SH-SY5Y (cell line): ENCODE measurements around the gene RPS6KA2.

Experiments
- GATA2 ChIP-seq: IDR thresholded peaks from 2 replicates; pipeline ENCODE4 v1.6.1; 2011; ENCODE audit warnings: mild to moderate bottlenecking, low read depth, low read length
- GATA3 ChIP-seq: IDR thresholded peaks from 2 replicates; pipeline ENCODE4 v1.6.1; 2011; ENCODE audit warnings: low read depth, mild to moderate bottlenecking, low read length, moderate library complexity

GRCh38 chr6:166612471-166612881 lies 14.6 kb downstream of the RPS6KA2 start:
- TF ChIP-seq GATA2 = no peak
- no peak for TF ChIP-seq GATA3
